WTC11 (cell line): ENCODE results near the gene BBLN. TPM values are rescaled to one million over a fixed set of nuclear protein-coding genes. Genes with fewer than 3 reads are reported as not detected.

Experiments
- ATAC-seq: fragments of 200-7000 bp; cut with Tn5 transposase; 2 replicates; pipeline ENCODE4 v1.10.0; 2021; ENCODE audit warnings: mild to moderate bottlenecking, moderate library complexity
- CTCF ChIA-PET: fragments of 300-600 bp; sonication (Branson Sonifier 250); formaldehyde crosslinking; loops from one replicate; lab custom pipeline; 2021; ENCODE audit warnings: antibody characterized with exemption; lab: Charles Lee
- POLR2A ChIA-PET: fragments of 350-600 bp; sonication (Branson Sonifier 250); formaldehyde crosslinking; loops from one replicate; lab custom pipeline; 2021; ENCODE audit warnings: antibody characterized with exemption; lab: Charles Lee
- DNase-seq: peaks from one replicate; pipeline ENCODE4 v3.0.0; 2021; ENCODE audit warnings: low spot score
- H3K27ac Mint-ChIP-seq: 2 replicates; pipeline ENCODE4 v1.8.0; 2021; ENCODE audit warnings: mixed read lengths
- H3K27me3 Mint-ChIP-seq: 2 replicates; pipeline ENCODE4 v1.8.0; 2021; ENCODE audit warnings: low read depth, mild to moderate bottlenecking, moderate library complexity, mixed read lengths
- H3K36me3 Mint-ChIP-seq: 2 replicates; pipeline ENCODE4 v1.8.0; 2021; ENCODE audit warnings: mixed read lengths
- H3K4me1 Mint-ChIP-seq: 2 replicates; pipeline ENCODE4 v1.8.0; 2022; ENCODE audit warnings: mixed read lengths
- H3K4me3 Mint-ChIP-seq: 2 replicates; pipeline ENCODE4 v1.8.0; 2021; ENCODE audit warnings: mild to moderate bottlenecking, moderate library complexity, mixed read lengths
- H3K9me3 Mint-ChIP-seq: 2 replicates; pipeline ENCODE4 v1.8.0; 2021; ENCODE audit warnings: mixed read lengths
- ELF4 ChIP-seq: sonication (generic); formaldehyde crosslinking; IDR thresholded peaks from 2 replicates; pipeline ENCODE4 v1.8.1; 2022; ENCODE audit warnings: low read depth, mild to moderate bottlenecking, moderate library complexity, missing genetic modification reagents
- ETV6 ChIP-seq: sonication (generic); formaldehyde crosslinking; IDR thresholded peaks from 2 replicates; pipeline ENCODE4 v1.8.1; 2022; ENCODE audit warnings: mild to moderate bottlenecking, missing genetic modification reagents
- FOXJ3 ChIP-seq: sonication (generic); formaldehyde crosslinking; IDR thresholded peaks from 2 replicates; pipeline ENCODE4 v1.9.0; 2021; ENCODE audit warnings: missing genetic modification reagents, mild to moderate bottlenecking, borderline replicate concordance
- FOXP1 ChIP-seq: sonication (generic); formaldehyde crosslinking; IDR thresholded peaks from 2 replicates; pipeline ENCODE4 v1.8.0; 2022; ENCODE audit warnings: missing genetic modification reagents, mild to moderate bottlenecking, moderate library complexity, borderline replicate concordance
- GRHL2 ChIP-seq: fragments of 250-450 bp; sonication (Bioruptor Pico); IDR thresholded peaks from 2 replicates; pipeline ENCODE4 v1.8.0; 2022; ENCODE audit warnings: mild to moderate bottlenecking, moderate library complexity; ENCODE audit not compliant: insufficient replicate concordance, severe bottlenecking
- KAT7 ChIP-seq: sonication (generic); formaldehyde crosslinking; IDR thresholded peaks from 2 replicates; pipeline ENCODE4 v1.8.1; 2023; ENCODE audit warnings: missing genetic modification reagents, mild to moderate bottlenecking, borderline replicate concordance
- MYBL2 ChIP-seq: sonication (generic); formaldehyde crosslinking; IDR thresholded peaks from 2 replicates; pipeline ENCODE4 v1.8.1; 2023; ENCODE audit warnings: mild to moderate bottlenecking, moderate library complexity, missing genetic modification reagents
- NFATC4 ChIP-seq: fragments of 250-450 bp; sonication (Bioruptor Pico); IDR thresholded peaks from 2 replicates; pipeline ENCODE4 v1.9.0; 2021; ENCODE audit warnings: mild to moderate bottlenecking
- NFYB ChIP-seq: sonication (generic); formaldehyde crosslinking; conservative IDR thresholded peaks from 2 replicates; pipeline ENCODE4 v1.8.0; 2022; ENCODE audit warnings: low read depth, missing genetic modification reagents
- RORB ChIP-seq: fragments of 250-450 bp; sonication (Bioruptor Pico); IDR thresholded peaks from 2 replicates; pipeline ENCODE4 v1.9.0; 2021; ENCODE audit warnings: mild to moderate bottlenecking
- USF1 ChIP-seq: sonication (generic); formaldehyde crosslinking; IDR thresholded peaks from 2 replicates; pipeline ENCODE4 v1.8.0; 2022; ENCODE audit warnings: mild to moderate bottlenecking, missing genetic modification reagents
- USF2 ChIP-seq: sonication (generic); formaldehyde crosslinking; IDR thresholded peaks from 2 replicates; pipeline ENCODE4 v1.8.1; 2023; ENCODE audit warnings: mild to moderate bottlenecking, missing genetic modification reagents, moderate library complexity
- ZNF219 ChIP-seq: sonication (generic); formaldehyde crosslinking; IDR thresholded peaks from 2 replicates; pipeline ENCODE4 v1.8.0; 2023; ENCODE audit warnings: missing genetic modification reagents, mild to moderate bottlenecking, borderline replicate concordance
- ZNF317 ChIP-seq: sonication (generic); formaldehyde crosslinking; IDR thresholded peaks from 2 replicates; pipeline ENCODE4 v1.8.1; 2023; ENCODE audit warnings: low read depth, mild to moderate bottlenecking, moderate library complexity, missing genetic modification reagents, borderline replicate concordance
- ZNF396 ChIP-seq: fragments of 250-450 bp; sonication (Bioruptor Pico); IDR thresholded peaks from 2 replicates; pipeline ENCODE4 v1.8.0; 2021; ENCODE audit warnings: mild to moderate bottlenecking, moderate library complexity, borderline replicate concordance
- ZNF671 ChIP-seq: fragments of 250-450 bp; sonication (Bioruptor Pico); IDR thresholded peaks from 2 replicates; pipeline ENCODE4 v1.8.0; 2021; ENCODE audit warnings: mild to moderate bottlenecking
- ZSCAN18 ChIP-seq: fragments of 250-450 bp; sonication (Bioruptor Pico); IDR thresholded peaks from 2 replicates; pipeline ENCODE4 v2.1.2; 2022; ENCODE audit warnings: mild to moderate bottlenecking, moderate library complexity
- total RNA-seq: library from RNA; stranded (reverse); gene quantifications from 3 replicates; pipeline ENCODE4 v1.2.3, GENCODE V29; 2021
- TF ChIP-seq, protein P1 (sequence below): sonication (generic); formaldehyde crosslinking; IDR thresholded peaks from 2 replicates; pipeline ENCODE4 v1.8.1; 2022; ENCODE audit warnings: mild to moderate bottlenecking, missing genetic modification reagents, moderate library complexity, borderline replicate concordance
- TF ChIP-seq, protein P2 (sequence below): fragments of 250-450 bp; sonication (Bioruptor Pico); conservative IDR thresholded peaks from 2 replicates; pipeline ENCODE4 v1.9.0; 2021; ENCODE audit warnings: mild to moderate bottlenecking
- TF ChIP-seq, protein P3 (sequence below): fragments of 200-600 bp; IDR thresholded peaks from 2 replicates; pipeline ENCODE4 v1.8.0; 2022; ENCODE audit warnings: antibody characterized with exemption
- TF ChIP-seq, protein P4 (sequence below): sonication (generic); formaldehyde crosslinking; IDR thresholded peaks from 2 replicates; pipeline ENCODE4 v1.8.1; 2022; ENCODE audit warnings: mild to moderate bottlenecking, moderate library complexity, missing genetic modification reagents

The BBLN gene
- total RNA-seq, 1 experiment from 2014 or later, result 77.1 TPM

- no peaks in the 10 kb centered on the region for H3K36me3 Mint-ChIP-seq
- POLR2A ChIA-PET, result no interaction called here
- H3K27ac Mint-ChIP-seq, result no peak within 1 kb of the TSS
- H3K27me3 Mint-ChIP-seq, result peaks cover 7% of the 10 kb centered on the region; the same call in 1 of the 2 replicates
- H3K9me3 Mint-ChIP-seq, result no peaks in the 10 kb centered on the region
- ATAC-seq, result no peak
- TF ChIP-seq ZNF219 (CRISPR knock-in tag) (no peak), NFATC4 (no peak), ZNF317 (CRISPR knock-in tag) (no peak), ELF4 (no peak), ZSCAN18 (CRISPR knock-in tag) (no peak), ETV6 (CRISPR knock-in tag) (no peak), ZNF396 (no peak), USF1 (CRISPR knock-in tag) (no peak), FOXJ3 (no peak)
- TF ChIP-seq, protein P1, sequence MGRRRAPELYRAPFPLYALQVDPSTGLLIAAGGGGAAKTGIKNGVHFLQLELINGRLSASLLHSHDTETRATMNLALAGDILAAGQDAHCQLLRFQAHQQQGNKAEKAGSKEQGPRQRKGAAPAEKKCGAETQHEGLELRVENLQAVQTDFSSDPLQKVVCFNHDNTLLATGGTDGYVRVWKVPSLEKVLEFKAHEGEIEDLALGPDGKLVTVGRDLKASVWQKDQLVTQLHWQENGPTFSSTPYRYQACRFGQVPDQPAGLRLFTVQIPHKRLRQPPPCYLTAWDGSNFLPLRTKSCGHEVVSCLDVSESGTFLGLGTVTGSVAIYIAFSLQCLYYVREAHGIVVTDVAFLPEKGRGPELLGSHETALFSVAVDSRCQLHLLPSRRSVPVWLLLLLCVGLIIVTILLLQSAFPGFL (CRISPR knock-in tag), result no peak
- TF ChIP-seq, protein P2, sequence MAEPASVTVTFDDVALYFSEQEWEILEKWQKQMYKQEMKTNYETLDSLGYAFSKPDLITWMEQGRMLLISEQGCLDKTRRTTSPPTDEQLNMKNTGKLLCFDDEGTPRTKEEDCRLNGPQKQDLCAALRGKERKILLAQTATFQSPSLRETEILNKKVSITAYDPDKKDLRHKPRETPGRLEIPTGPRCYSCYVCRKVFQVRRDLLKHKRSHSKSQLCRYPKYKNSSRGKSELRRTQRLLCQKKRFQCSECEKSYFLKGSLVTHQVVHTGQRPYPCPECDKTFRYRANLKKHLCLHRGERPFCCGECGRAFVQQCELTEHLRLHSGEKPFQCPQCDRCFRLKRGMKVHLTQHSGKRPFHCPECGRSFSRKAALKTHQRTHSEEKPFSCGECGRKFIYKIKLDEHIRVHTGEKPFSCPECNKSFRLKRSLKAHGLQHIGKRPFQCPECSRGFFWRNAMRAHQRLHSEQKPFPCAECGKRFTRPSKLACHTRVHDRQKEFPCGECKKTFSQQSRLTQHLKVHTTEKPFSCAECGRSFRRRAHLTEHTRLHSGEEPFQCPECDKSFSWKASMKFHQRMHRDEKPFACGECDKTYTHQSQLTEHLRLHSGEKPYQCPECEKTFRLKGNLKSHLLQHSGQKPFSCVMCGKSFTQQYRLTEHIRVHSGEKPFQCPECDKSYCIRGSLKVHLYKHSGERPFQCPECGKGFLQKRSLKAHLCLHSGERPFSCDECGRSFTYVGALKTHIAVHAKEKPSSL (CRISPR knock-in tag), result no peak
- TF ChIP-seq, protein P3, sequence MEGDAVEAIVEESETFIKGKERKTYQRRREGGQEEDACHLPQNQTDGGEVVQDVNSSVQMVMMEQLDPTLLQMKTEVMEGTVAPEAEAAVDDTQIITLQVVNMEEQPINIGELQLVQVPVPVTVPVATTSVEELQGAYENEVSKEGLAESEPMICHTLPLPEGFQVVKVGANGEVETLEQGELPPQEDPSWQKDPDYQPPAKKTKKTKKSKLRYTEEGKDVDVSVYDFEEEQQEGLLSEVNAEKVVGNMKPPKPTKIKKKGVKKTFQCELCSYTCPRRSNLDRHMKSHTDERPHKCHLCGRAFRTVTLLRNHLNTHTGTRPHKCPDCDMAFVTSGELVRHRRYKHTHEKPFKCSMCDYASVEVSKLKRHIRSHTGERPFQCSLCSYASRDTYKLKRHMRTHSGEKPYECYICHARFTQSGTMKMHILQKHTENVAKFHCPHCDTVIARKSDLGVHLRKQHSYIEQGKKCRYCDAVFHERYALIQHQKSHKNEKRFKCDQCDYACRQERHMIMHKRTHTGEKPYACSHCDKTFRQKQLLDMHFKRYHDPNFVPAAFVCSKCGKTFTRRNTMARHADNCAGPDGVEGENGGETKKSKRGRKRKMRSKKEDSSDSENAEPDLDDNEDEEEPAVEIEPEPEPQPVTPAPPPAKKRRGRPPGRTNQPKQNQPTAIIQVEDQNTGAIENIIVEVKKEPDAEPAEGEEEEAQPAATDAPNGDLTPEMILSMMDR, result no peak
- TF ChIP-seq, all 79 proteins: peak for 0
- CTCF ChIA-PET, result interaction anchor here (1.0 to 4.4 kb wide), 2 partner anchors 12 to 32 kb away, joined by 3 to 36 read pairs; no protein-coding TSS in a partner anchor
- Mint-ChIP-seq H3K4me3 (no peak within 1 kb of the TSS), H3K4me1 (peaks cover 12% of the 10 kb centered on the region)
- DNase-seq, result no peak
Measured at GRCh38 chr9:128149001-128149701, 10.9 kb upstream of the BBLN start, which contains the start of gene LCN2. Gene LCN2 (plus strand): TSS chr9:128149453. CDS start chr9:128149526, 73 bp downstream.

GRCh38 chr9:128149951-128150593 lies 10.0 kb upstream of the BBLN start:
- H3K27ac Mint-ChIP-seq, result no peak overlapping the region
- H3K36me3 Mint-ChIP-seq, result no peaks in the 10 kb centered on the region
- no peak for ATAC-seq
- CTCF ChIA-PET, result interaction anchor here (1.0 to 4.4 kb wide), 14 partner anchors 9 to 207 kb away, joined by 3 to 44 read pairs (median 4); partner anchors contain the start of genes BBLN, NAIF1 and SLC25A25
- POLR2A ChIA-PET, result no interaction called here
- H3K4me1 Mint-ChIP-seq, result peaks cover 12% of the 10 kb centered on the region
- peaks cover 7% of the 10 kb centered on the region; the same call in 1 of the 2 replicates for H3K27me3 Mint-ChIP-seq
- no peaks in the 10 kb centered on the region for H3K9me3 Mint-ChIP-seq
- H3K4me3 Mint-ChIP-seq, result no peak overlapping the region
- no peak for DNase-seq
- TF ChIP-seq NFYB (CRISPR knock-in tag) (no peak), RORB (CRISPR knock-in tag) (no peak), KAT7 (CRISPR knock-in tag) (no peak), ZNF671 (CRISPR knock-in tag) (no peak), FOXP1 (CRISPR knock-in tag) (no peak), USF2 (CRISPR knock-in tag) (no peak), GRHL2 (CRISPR knock-in tag) (no peak), MYBL2 (CRISPR knock-in tag) (no peak), ZNF396 (no peak)
- TF ChIP-seq, protein P2 (CRISPR knock-in tag), result no peak
- TF ChIP-seq, protein P4, sequence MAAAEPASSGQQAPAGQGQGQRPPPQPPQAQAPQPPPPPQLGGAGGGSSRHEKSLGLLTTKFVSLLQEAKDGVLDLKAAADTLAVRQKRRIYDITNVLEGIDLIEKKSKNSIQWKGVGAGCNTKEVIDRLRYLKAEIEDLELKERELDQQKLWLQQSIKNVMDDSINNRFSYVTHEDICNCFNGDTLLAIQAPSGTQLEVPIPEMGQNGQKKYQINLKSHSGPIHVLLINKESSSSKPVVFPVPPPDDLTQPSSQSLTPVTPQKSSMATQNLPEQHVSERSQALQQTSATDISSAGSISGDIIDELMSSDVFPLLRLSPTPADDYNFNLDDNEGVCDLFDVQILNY (CRISPR knock-in tag), result no peak
